ENCODE measurements around the gene NENF. TPM values are rescaled to one million over a fixed set of nuclear protein-coding genes. Genes with fewer than 3 reads are reported as not detected.
A peak's percentile ranks its signal among the peaks of the same experiment; 100 is the strongest.

Gene NENF
- total RNA-seq, 2 donors from 2014 or later = 83.2 to 277 TPM

DNA sequence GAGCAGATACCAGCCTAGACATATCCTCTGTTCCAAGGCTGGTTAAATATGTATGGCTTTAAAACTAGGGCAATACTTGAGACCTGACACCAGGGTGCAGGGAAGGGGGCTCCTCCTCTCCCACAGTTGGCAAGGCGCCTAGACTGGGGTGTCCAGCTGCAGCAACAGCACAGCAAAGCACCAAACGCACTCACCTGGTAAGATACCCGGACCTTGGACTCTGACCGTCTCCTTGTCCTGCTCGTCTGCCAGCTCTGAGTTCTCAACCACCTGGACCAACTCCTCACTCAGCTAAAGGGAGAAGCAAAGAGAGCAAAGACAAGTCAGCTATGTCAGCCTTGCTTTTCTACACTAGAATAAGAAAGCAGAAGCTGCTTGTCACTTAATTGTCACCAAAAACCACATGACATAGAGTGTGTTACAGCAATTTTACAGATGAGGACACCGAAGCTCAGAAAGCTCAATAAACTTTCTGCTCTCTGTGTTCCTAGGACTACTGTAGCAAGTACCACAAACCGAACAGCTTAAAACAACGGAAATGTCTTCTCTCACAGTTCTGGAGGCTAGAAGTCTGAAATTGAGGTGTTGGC, 22.4 kb upstream of the NENF start:
- H3K36me3 ChIP-seq = no peaks in the 10 kb centered on the region
- H3K27me3 ChIP-seq (replicated peaks; ENCODE audit: insufficient read depth) = no peaks in the 10 kb centered on the region
- intact Hi-C loops (cut with DNase I) = no loop called here
- no peak overlapping the region for H3K4me3 ChIP-seq
- H3K4me1 ChIP-seq (replicated peaks) = no peaks in the 10 kb centered on the region
- no peak overlapping the region for H3K27ac ChIP-seq
- TF ChIP-seq, protein P1, sequence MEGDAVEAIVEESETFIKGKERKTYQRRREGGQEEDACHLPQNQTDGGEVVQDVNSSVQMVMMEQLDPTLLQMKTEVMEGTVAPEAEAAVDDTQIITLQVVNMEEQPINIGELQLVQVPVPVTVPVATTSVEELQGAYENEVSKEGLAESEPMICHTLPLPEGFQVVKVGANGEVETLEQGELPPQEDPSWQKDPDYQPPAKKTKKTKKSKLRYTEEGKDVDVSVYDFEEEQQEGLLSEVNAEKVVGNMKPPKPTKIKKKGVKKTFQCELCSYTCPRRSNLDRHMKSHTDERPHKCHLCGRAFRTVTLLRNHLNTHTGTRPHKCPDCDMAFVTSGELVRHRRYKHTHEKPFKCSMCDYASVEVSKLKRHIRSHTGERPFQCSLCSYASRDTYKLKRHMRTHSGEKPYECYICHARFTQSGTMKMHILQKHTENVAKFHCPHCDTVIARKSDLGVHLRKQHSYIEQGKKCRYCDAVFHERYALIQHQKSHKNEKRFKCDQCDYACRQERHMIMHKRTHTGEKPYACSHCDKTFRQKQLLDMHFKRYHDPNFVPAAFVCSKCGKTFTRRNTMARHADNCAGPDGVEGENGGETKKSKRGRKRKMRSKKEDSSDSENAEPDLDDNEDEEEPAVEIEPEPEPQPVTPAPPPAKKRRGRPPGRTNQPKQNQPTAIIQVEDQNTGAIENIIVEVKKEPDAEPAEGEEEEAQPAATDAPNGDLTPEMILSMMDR (IDR thresholded peaks at IDR 0.05) = no peak
- WGBS = 94% methylated on average over 8 of the region's 8 CpGs
- no peak for DNase-seq (ENCODE audit: low spot score)
- H3K9me3 ChIP-seq = no peaks in the 10 kb centered on the region

DNA sequence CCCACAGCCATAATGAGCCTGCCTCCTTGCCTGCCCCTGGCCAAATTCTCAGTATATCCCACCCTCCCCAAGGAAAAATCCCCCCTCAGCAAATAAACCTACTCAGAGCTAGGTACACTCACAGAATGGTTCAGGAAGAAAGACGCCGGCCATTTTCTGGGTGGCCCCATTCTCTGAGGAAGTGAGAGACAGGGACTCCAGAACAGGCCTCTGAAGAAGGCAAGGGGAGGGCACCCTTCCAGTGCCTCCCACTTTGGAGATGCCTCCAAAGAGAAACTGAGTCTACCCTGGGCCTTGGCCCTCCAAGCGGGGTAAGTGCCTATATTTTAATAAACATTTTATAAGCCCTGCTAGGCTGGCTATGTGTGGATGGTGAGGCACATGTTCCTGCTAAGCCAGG, 20.3 kb upstream of the NENF start:
- 97% methylated on average over 3 of the region's 3 CpGs for WGBS
- no peaks in the 10 kb centered on the region for H3K4me1 ChIP-seq (replicated peaks)
- H3K36me3 ChIP-seq = no peaks in the 10 kb centered on the region
- H3K4me3 ChIP-seq = no peak overlapping the region
- H3K9me3 ChIP-seq = no peaks in the 10 kb centered on the region
- TF ChIP-seq POLR2A (IDR thresholded peaks at IDR 0.05) = no peak
- no peak for TF ChIP-seq POLR2AphosphoS5 (IDR thresholded peaks at IDR 0.05)
- TF ChIP-seq, protein P1 (IDR thresholded peaks at IDR 0.05) = no peak
- no peak overlapping the region for H3K27ac ChIP-seq
- DNase-seq (ENCODE audit: low spot score) = no peak
- H3K27me3 ChIP-seq (replicated peaks; ENCODE audit: insufficient read depth) = no peaks in the 10 kb centered on the region
- intact Hi-C loops (cut with DNase I) = no loop called here

DNA sequence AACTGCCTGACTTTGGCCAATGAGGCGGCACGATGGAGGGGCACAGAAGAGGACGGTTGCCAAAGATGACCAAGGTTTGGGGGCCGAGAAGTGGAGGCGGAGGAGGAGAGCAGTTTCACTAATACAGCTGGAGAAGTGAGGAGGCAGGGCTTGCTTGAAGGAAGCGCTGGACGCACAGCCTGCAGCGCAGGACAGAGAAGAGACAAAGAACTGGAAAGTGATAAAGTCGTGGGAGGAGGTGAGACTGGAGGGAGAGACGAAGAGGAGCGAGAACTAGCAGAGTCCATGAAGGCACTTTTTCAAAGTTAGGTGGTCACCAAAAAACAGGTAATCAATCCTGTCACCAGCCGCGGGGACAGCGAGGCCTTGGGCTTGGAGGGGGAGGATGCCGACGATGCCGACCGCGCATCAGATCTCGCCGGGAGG, 18.8 kb upstream of the NENF start:
- H3K4me1 ChIP-seq (replicated peaks) = no peaks in the 10 kb centered on the region
- no peak for DNase-seq (ENCODE audit: low spot score)
- 11% methylated on average over 21 of the region's 21 CpGs for WGBS
- no peaks in the 10 kb centered on the region for H3K27me3 ChIP-seq (replicated peaks; ENCODE audit: insufficient read depth)
- no peaks in the 10 kb centered on the region for H3K36me3 ChIP-seq
- H3K9me3 ChIP-seq = no peaks in the 10 kb centered on the region
- TF ChIP-seq POLR2AphosphoS5 (IDR thresholded peaks at IDR 0.05) (no peak), POLR2A (IDR thresholded peaks at IDR 0.05) (no peak)
- TF ChIP-seq, protein P1 (IDR thresholded peaks at IDR 0.05) = no peak
- H3K27ac ChIP-seq = peak overlapping the region; percentile 56 to 59
- H3K4me3 ChIP-seq = peak overlapping the region; percentile 61 to 66
- intact Hi-C loops (cut with DNase I) = no loop called here

DNA sequence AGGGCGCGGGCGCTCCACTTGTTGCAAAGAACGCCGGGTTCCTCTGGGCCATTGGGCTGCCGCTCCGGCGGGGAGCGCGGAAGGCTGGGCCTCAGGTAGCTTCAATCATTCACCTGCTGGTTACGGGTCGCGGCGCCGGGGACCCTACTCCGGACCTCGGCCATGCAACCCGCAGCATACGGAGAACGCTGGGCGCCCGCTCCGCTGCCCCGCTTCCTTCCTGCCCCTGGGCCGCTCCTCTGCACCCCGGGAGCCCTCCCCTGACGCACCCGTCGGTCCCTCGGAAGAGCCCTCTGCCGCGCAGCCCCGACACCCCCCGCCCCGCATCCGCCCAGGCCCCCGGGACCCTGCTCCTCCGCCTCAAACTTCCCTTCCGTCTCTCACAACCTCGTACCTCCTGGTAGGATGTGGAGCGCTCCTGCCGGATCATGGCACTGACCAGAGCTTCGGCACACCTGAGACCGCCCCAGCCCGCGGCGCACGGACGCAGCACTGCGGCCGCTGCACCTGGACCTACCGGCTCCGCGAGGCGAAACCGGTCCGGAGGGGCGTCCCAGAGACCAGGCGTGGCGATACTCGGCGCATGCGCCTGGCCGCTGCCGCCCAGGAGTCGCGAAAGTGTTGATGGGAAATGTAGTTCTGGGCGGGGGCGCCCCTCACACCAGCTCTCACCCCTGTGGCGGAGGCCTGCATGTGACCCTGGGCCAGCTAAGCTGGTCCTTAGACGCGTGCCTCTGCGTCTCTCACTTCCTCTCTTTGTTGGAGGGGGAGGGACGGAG, 18.2 kb upstream of the NENF start, which contains the start of gene PACC1:
TSS of gene PACC1 (minus strand) at position 559 of the 779 bp plus-strand sequence. CDS start at position 430, 129 bp downstream.
- peak; percentile 84 for DNase-seq (ENCODE audit: low spot score)
- Histone ChIP-seq H3K27ac (peak within 1 kb of the TSS; percentile 56 to 59), H3K36me3 (no peaks in the 10 kb centered on the region), H3K9me3 (no peaks in the 10 kb centered on the region), H3K4me3 (peak within 1 kb of the TSS; percentile 61 to 66), H3K27me3 (replicated peaks; ENCODE audit: insufficient read depth) (no peaks in the 10 kb centered on the region), H3K4me1 (replicated peaks) (no peaks in the 10 kb centered on the region)
- intact Hi-C loops (cut with DNase I) = no loop called here
- under 1% methylated on average over 57 of the region's 74 CpGs for WGBS
- TF ChIP-seq, protein P1 (IDR thresholded peaks at IDR 0.05) = peak in 1 of 4 experiments; percentile 26
- TF ChIP-seq POLR2AphosphoS5 (IDR thresholded peaks at IDR 0.05) = peak; percentile 89
- TF ChIP-seq POLR2A (IDR thresholded peaks at IDR 0.05) = peak; percentile 84
